Ammon's horn (tissue), 1 donor: ENCODE data around the gene CTDSPL.

Experiments
- DNase-seq: peaks from one replicate; pipeline ENCODE4 v3.0.0-alpha.2; 2016; ENCODE audit warnings: low spot score

The CTDSPL gene

GRCh38 chr3:37943631-37944314, 82.1 kb downstream of the CTDSPL start:
- no peak for DNase-seq

DNA sequence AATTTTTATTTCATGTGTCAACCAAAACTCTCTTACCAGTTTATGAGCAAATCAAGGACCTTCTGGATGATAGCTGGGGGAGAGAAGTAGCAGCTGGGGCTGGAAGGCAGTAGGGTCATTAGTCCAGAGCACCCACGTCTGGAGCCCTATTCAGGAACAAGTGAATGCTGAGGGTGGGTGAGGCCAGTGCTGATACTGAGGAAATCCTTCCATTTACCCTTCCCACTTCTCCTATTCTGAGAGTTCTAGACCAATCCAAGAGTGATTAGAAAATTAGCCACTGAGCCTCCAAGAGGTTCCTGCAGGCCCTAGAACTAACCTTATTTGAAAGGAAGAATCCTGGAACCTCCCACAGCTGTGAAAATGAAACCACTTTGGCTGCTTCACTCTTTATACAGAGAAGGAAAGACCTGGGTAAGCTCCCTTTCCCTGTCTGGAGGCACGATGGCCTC, 82.7 kb downstream of the CTDSPL start:
- no peak for DNase-seq

DNA sequence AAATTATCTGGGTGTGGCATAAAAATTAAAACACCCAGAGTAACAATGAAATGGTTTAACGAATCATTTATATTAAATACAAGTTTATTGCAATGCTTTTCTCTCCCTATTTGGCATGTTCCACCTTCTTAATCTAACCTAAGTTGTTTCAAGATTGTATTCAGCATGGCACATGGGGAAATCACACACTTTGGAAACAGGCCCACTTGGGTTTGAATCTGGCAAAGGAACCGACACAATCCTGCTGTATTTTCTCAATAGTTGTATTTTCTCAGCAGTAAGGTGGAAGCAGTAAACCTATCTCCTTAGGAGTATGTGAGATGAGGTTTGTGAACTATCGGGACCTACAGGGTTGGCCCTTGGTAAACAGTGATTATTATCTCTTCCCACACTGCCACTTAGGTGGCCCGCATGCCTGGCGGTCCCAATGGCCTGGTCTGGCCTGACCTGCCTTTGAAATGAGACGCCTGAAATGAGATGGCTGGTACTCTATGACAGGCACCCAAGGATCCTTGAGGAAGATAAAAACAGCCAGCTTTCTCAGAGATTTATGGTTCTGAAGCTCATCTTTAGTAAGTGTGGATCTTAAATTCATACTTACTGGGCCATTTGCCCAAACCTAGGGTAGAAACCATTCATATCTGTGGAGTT, 83.6 kb downstream of the CTDSPL start:
- no peak for DNase-seq

DNA sequence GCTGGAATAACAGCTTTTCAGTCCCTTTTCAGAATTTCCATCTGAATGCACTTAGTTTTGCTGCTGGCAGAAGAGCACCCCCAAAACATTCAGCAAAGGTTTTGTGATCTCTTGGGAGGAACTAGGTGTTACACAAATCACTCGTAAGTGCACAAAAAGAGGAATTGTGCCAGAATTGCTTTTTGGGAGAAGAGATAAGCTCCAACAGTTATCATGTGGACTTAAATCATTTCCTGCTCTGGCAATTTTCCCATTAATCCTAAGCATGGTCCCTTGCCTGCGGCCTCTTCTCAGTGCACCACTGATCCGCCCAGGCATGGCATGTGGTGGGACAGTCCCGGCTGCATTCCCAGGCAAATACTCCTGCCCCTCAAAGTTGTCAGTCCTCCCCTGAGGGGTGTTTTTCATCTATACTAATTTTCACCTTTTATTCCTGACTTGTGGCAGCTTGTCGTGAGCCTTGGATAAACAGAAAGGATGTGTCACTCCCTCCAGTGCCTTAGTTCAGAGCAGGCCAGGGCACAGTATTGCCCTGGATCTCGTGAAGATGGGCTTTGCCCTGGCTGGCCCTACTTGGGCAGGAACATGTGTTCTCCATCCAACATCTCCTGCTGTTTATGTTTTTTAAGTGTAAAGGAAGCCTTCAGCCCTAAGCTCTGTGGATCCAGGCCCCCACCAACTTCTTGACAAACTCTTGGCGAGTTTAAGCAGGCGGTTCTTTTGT, 84.3 kb downstream of the CTDSPL start:
- no peak for DNase-seq

DNA sequence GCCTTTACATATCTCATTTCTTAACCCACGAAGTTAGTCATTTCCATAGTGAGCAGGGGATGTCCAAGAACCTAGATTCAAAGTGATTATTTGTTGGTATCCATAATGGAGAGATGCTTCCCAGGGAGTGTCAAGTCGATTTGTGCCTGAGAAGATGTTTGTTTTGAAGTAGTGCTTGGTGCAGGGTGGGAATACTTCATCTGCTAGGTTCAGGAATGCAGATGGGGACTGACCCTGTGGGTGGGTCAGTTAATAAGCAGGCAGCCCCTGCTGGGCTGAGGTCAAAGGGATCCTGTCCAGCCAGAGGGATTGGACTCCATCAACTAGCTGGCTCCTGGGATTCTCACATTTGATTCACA, 84.8 kb downstream of the CTDSPL start:
- DNase-seq = no peak

GRCh38 chr3:37949866-37950265, 88.2 kb downstream of the CTDSPL start:
- DNase-seq = no peak

- no peak for DNase-seq
Measured at GRCh38 chr3:37952564-37952963, 90.9 kb downstream of the CTDSPL start.

GRCh38 chr3:37953226-37953625, 91.5 kb downstream of the CTDSPL start:
- no peak for DNase-seq

GRCh38 chr3:37953707-37954394, 92.2 kb downstream of the CTDSPL start:
- DNase-seq = no peak

- no peak for DNase-seq
Measured at GRCh38 chr3:37954881-37955280, 93.2 kb downstream of the CTDSPL start.

- peak; percentile 43 for DNase-seq
Measured at GRCh38 chr3:37955918-37956707, 94.4 kb downstream of the CTDSPL start.

- no peak for DNase-seq
Measured at GRCh38 chr3:37956723-37957538, 95.3 kb downstream of the CTDSPL start.

DNA sequence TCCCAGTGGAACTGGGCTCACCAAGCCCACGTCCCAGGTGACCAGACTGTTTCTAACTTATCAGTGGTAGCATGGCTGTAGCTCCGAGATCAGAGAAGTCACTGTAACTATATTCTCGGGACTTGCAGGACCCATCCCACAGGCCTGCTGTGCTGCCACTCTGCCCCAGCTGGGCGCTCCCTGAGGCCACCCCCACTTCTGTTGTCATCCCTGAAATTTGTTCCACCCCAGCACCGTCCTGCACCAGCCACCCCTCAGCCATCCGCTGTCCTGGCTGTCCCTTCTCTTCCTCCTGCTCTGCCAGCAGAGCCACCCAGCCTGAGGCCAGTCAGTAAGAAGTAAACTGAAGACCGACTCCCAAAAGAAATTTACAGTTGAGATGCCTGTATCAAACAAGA, 95.9 kb downstream of the CTDSPL start:
- no peak for DNase-seq

DNA sequence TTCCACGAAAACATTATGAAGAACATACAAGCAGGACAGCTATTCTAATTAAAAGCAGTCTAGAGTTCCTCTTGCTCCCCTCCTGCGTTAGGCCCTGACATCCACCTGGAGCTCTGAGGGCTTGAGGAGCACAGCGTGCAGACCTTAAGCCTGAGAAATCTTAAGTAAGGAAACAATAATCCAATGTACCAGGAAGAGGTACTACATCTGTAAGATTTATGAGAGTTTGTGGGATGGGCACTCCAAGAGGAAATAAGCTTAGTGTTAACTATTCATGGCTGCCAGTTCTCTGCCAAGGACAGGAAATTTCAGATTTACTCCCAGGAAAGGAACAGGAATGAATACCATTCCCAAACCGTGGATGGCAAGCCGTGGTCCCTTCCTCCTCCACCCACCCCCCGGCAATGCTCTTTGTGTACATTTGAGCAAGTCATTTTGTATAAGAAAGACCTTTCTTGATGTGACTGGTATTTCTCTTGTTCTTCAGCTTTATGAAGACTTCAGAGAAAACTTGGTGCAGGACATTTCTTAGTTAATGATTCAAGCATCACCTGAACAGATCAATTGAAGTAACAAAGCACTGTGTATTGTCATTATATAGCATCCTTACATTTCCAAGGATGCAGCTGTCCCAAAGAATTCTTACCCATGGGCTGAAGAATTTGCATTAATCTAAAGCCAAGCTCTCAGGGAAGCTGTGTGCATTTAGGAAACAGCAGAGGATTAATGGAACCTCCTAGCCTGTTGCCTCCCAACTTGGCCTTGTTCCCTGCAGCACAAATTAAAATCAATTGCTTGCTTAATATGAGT, 100.1 kb downstream of the CTDSPL start:
- no peak for DNase-seq

DNA sequence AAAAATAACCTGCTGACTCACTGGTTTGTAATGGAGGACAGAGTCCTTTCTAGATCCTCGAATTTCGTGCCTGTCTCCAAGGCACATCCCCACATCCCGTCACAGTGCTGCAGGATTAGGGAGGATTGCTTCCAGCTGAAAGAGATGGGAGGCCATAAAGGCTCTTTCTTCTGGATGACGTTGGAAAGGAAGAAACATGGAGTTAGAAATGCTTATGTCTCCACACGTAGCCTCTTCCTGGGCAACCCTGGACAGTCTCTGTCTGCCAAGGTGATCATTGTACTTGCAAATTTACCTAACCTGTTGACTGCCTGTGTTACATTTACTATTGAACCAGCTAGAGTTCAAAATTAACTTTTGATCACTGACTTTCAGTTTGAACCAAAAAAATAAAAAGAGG, 101.3 kb downstream of the CTDSPL start:
- no peak for DNase-seq

GRCh38 chr3:37963635-37964034, 102.0 kb downstream of the CTDSPL start:
- no peak for DNase-seq

GRCh38 chr3:37964146-37964545, 102.5 kb downstream of the CTDSPL start:
- no peak for DNase-seq

GRCh38 chr3:37964716-37965115, 103.0 kb downstream of the CTDSPL start:
- DNase-seq = no peak

- peak; percentile 70 for DNase-seq
Measured at GRCh38 chr3:37967260-37967881, 105.7 kb downstream of the CTDSPL start.

DNA sequence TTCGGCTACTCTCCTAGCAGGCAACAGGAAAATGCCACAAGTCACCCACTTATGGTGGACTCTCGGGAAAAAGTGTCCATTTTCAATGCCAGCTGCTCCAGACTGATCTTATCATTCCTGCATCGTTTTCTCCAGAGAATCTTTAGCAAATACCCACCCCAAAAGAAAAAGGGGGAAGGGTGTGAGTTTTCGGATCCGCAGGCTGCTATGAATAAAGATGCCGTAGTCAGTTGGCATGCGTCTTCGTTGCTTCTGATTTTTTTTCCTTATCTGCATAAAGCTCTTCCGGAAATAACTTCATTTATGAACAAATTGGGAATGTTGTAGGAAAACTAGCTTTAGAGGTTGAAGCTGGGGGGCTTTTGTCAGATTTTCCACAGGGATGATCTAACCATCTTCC, 106.5 kb downstream of the CTDSPL start:
- no peak for DNase-seq
